Endothelial cell of umbilical vein (primary cell): ENCODE data around the gene ANXA2R. TPM values are rescaled to one million over a fixed set of nuclear protein-coding genes. Genes with fewer than 3 reads are reported as not detected.
A peak's percentile ranks its signal among the peaks of the same experiment; 100 is the strongest.

ENCODE experiments used
- BruUV-seq: library from RNA; stranded (reverse); fragments of 400-500 nt; replicated peaks from 2 replicates; lab custom pipeline; 2021; lab: Mats Ljungman, UMichigan
- CTCF ChIA-PET: fragments of 300-600, 350-600 bp; sonication (Branson Sonifier 250); formaldehyde crosslinking; loops from one replicate; lab custom pipeline; 2021; ENCODE audit warnings: antibody characterized with exemption, inconsistent platforms; lab: Charles Lee
- POLR2A ChIA-PET: fragments of 300-600, 350-600 bp; sonication (Branson Sonifier 250); formaldehyde crosslinking; loops from one replicate; lab custom pipeline; 2021; ENCODE audit warnings: antibody characterized with exemption, inconsistent platforms; lab: Charles Lee
- DNase-seq: peaks from one replicate; pipeline ENCODE4 v3.0.0-alpha.2; 2011; ENCODE audit warnings: low read depth, low spot score
- FAIRE-seq: peaks from 2 replicates; lab custom pipeline; 2011; peaks lifted over from hg19 to GRCh38; lab: Jason Lieb, UNC
- H2AFZ ChIP-seq: 2 replicates; pipeline ENCODE4 v1.6.0; 2012; ENCODE audit warnings: low read depth, low read length, control low read depth, inconsistent platforms
- H3K27ac ChIP-seq: 2 replicates; pipeline ENCODE4 v1.5.1; 2011; ENCODE audit warnings: low read depth, mild to moderate bottlenecking, control low read depth, low read length, moderate library complexity; ENCODE audit not compliant: insufficient read depth
- H3K27me3 ChIP-seq, 2 experiments: 2 replicates each; pipeline versions ENCODE4 v1.6.0 to v1.6.1; 2011; ENCODE audit warnings: low read length in 2 of 2, mixed read lengths in 1 of 2; ENCODE audit not compliant: control insufficient read depth in 2 of 2, insufficient read depth in 2 of 2
- H3K36me3 ChIP-seq, 2 experiments: 2 replicates in 1 of 2; 3 replicates in 1 of 2; pipeline ENCODE4 v1.5.1; 2011; ENCODE audit warnings: low read length in 2 of 2, mild to moderate bottlenecking in 1 of 2, moderate library complexity in 1 of 2; ENCODE audit not compliant: control insufficient read depth in 2 of 2, insufficient read depth in 2 of 2; ENCODE audit errors: extremely low read depth in 1 of 2
- H3K4me1 ChIP-seq: 3 replicates; pipeline ENCODE4 v1.5.1; 2011; ENCODE audit warnings: mild to moderate bottlenecking, low read length; ENCODE audit not compliant: control insufficient read depth, insufficient read depth; ENCODE audit errors: extremely low read depth
- H3K4me2 ChIP-seq: 2 replicates; pipeline ENCODE4 v1.6.1; 2011; ENCODE audit warnings: low read length, control low read depth, mixed read lengths; ENCODE audit not compliant: insufficient read depth
- H3K4me3 ChIP-seq, 3 experiments: fragments of 200-600 bp in 1 of 3; sonication (generic), shearing (Covaris generic) in 1 of 3; replicated peaks in 1 of 3; 2 replicates each; pipeline ENCODE4 v1.5.1; 2011 to 2016; ENCODE audit warnings: control low read depth in 3 of 3, low read length in 3 of 3, mild to moderate bottlenecking in 2 of 3, inconsistent platforms in 1 of 3, low read depth in 1 of 3, moderate library complexity in 1 of 3; ENCODE audit not compliant: insufficient read depth in 1 of 3
- H3K79me2 ChIP-seq: 2 replicates; pipeline ENCODE4 v1.6.0; 2012; ENCODE audit warnings: low read length, inconsistent platforms; ENCODE audit not compliant: control insufficient read depth, insufficient read depth
- H3K9ac ChIP-seq: replicated peaks from 2 replicates; pipeline ENCODE3; 2011; ENCODE audit warnings: low read length, control low read depth; ENCODE audit not compliant: insufficient read depth; ENCODE audit errors: extremely low read depth
- H3K9me1 ChIP-seq: replicated peaks from 3 replicates; pipeline ENCODE4 v1.6.0; 2011; ENCODE audit warnings: mild to moderate bottlenecking, low read length; ENCODE audit not compliant: control insufficient read depth, insufficient read depth; ENCODE audit errors: extremely low read depth
- H3K9me3 ChIP-seq: replicated peaks from 2 replicates; pipeline ENCODE4 v1.5.1; 2012; ENCODE audit warnings: low read length, inconsistent platforms; ENCODE audit not compliant: control insufficient read depth, insufficient read depth
- H4K20me1 ChIP-seq: replicated peaks from 2 replicates; pipeline ENCODE3; 2011; ENCODE audit warnings: mild to moderate bottlenecking, low read length; ENCODE audit not compliant: control insufficient read depth, insufficient read depth; ENCODE audit errors: extremely low read depth
- EZH2 ChIP-seq: IDR thresholded peaks from 2 replicates; pipeline ENCODE4 v1.6.1; 2012; ENCODE audit warnings: borderline replicate concordance, low read depth, mild to moderate bottlenecking, moderate library complexity, low read length, inconsistent platforms; ENCODE audit not compliant: severe bottlenecking
- MYC ChIP-seq: IDR thresholded peaks from one replicate; pipeline ENCODE4 v1.6.1; 2011; ENCODE audit warnings: mild to moderate bottlenecking, low read depth, low read length
- dilution Hi-C: fragments of 300-500 bp; cut with MboI; formaldehyde crosslinking; loops from one replicate; pipeline ENCODE4 v1.15.0; 2019; ENCODE audit warnings: low sequenced_read_pairs; ENCODE audit not compliant: extremely low pct_ligation_motif_present
- intact Hi-C: fragments of 100-400 bp; cut with micrococcal nuclease; formaldehyde crosslinking; loops from one replicate; pipeline ENCODE4 v1.10.0; 2022
- polyA plus RNA-seq, 4 experiments: library from polyadenylated mRNA; depleted of rRNA in 3 of 4; stranded (reverse) in 3 of 4; unstranded in 1 of 4; fragments of >200 nt; gene quantifications; 2 replicates each; pipeline versions ENCODE4 v1.2.1 to v1.2.3, GENCODE V29; 2011 to 2012; ENCODE audit warnings: missing spikeins in 1 of 4
- total RNA-seq: library from RNA; stranded (reverse); gene quantifications from 2 replicates; pipeline ENCODE4 v1.2.3, GENCODE V29; 2021
- TF ChIP-seq, protein P1 (sequence below), 2 donors: IDR thresholded peaks; 1 replicate in 1 of 2; 2 replicates in 1 of 2; pipeline ENCODE4 v1.5.1; 2011; ENCODE audit warnings: low read length in 2 of 2, mild to moderate bottlenecking in 2 of 2, moderate library complexity in 2 of 2, control low read depth in 1 of 2, inconsistent platforms in 1 of 2, low read depth in 1 of 2; ENCODE audit not compliant: insufficient read depth in 1 of 2; ENCODE audit errors: extremely low read depth in 1 of 2

Gene ANXA2R
- total and polyA plus RNA-seq, 2 donors (not counting 3 experiments of a cell fraction or from before 2014, with no cell fraction given): 6.6 to 10.4 TPM

DNA sequence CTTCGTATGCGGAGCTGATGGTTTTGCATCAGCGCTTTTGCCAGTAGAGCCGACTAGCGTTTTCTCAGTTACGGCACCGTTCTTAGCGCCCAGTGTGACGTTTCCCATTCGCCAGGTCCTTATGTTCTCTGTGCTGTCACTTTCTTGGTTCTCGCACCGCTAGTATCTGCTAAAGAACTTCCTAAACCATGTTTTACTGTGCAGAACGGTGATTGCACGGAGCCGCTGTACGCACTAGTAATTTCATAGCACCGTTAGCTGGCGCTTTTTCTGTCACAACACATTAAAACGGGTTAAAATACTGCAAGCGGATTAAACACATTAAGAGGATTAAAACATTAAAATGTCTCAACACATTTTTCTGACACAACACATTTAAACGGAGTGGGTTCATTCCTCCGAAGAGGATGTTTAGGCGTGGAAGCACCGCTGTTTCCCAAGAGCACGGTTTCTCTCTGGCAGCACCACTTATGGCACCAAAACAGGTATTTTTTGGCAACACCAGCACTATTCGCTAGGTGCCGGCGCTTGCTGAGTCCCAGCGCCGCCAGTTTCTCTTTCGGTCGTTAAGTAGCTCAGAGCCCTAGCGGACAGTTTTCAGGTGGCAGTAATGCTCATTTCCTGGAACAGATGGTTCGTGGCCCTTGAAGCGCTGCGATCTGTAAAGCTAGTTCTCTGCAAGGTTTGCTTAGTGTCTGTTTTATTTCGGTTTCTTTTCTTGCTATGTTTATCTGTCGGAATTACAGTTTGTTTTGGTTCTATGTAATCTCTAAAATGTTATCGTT is 20.3 kb downstream of the ANXA2R start:
- TF ChIP-seq, protein P1, sequence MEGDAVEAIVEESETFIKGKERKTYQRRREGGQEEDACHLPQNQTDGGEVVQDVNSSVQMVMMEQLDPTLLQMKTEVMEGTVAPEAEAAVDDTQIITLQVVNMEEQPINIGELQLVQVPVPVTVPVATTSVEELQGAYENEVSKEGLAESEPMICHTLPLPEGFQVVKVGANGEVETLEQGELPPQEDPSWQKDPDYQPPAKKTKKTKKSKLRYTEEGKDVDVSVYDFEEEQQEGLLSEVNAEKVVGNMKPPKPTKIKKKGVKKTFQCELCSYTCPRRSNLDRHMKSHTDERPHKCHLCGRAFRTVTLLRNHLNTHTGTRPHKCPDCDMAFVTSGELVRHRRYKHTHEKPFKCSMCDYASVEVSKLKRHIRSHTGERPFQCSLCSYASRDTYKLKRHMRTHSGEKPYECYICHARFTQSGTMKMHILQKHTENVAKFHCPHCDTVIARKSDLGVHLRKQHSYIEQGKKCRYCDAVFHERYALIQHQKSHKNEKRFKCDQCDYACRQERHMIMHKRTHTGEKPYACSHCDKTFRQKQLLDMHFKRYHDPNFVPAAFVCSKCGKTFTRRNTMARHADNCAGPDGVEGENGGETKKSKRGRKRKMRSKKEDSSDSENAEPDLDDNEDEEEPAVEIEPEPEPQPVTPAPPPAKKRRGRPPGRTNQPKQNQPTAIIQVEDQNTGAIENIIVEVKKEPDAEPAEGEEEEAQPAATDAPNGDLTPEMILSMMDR (IDR thresholded peaks at IDR 0.05; ENCODE audit: extremely low read depth in 1 of 2, insufficient read depth in 1 of 2, low read depth in 1 of 2, low read length in 2 of 2): peak; percentile 51 to 61
- no peak for TF ChIP-seq EZH2
- no peak for TF ChIP-seq MYC
- dilution Hi-C loops: no loop called here
- H2AFZ ChIP-seq: peak overlapping the region; percentile 68
- peak overlapping the region; percentile 36 to 83 (median 65) for H3K4me3 ChIP-seq
- no TSS peak for BruUV-seq
- no peaks in the 10 kb centered on the region for H4K20me1 ChIP-seq
- peak overlapping the region; percentile 93 for H3K27ac ChIP-seq
- H3K9ac ChIP-seq: peak overlapping the region; percentile 93
- ChIA-PET POLR2A (interaction anchor here (0.6 to 1.5 kb wide), 4 partner anchors 12 to 70 kb away, joined by 3 to 9 read pairs (median 6); no protein-coding TSS in a partner anchor), CTCF (interaction anchor here (0.7 to 6.3 kb wide), 18 partner anchors 9 to 130 kb away, joined by 3 to 77 read pairs (median 12); no protein-coding TSS in a partner anchor)
- H3K4me1 ChIP-seq: peaks cover 19% of the 10 kb centered on the region
- peak overlapping the region; percentile 98 for H3K4me2 ChIP-seq
- no peaks in the 10 kb centered on the region for H3K36me3 ChIP-seq
- intact Hi-C loops: loop anchor here (1.0 to 5.0 kb wide), 3 partner anchors 14 to 102 kb away; partner anchors contain the start of gene ZNF131
- FAIRE-seq (peak; percentile 88), DNase-seq (peak; percentile 87)
- H3K27me3 ChIP-seq: no peaks in the 10 kb centered on the region
- no peaks in the 10 kb centered on the region for H3K9me3 ChIP-seq
- peaks cover 17% of the 10 kb centered on the region for H3K79me2 ChIP-seq
- no peaks in the 10 kb centered on the region for H3K9me1 ChIP-seq
